NOMO-1 (cell line): ENCODE results near the gene ADCY6.

Experiments
- DNase-seq, 2 experiments: peaks; one replicate each; lab custom pipeline; 2025; ENCODE audit not compliant: unreplicated experiment in 2 of 2; lab: John Stamatoyannopoulos, UW

The ADCY6 gene

DNA sequence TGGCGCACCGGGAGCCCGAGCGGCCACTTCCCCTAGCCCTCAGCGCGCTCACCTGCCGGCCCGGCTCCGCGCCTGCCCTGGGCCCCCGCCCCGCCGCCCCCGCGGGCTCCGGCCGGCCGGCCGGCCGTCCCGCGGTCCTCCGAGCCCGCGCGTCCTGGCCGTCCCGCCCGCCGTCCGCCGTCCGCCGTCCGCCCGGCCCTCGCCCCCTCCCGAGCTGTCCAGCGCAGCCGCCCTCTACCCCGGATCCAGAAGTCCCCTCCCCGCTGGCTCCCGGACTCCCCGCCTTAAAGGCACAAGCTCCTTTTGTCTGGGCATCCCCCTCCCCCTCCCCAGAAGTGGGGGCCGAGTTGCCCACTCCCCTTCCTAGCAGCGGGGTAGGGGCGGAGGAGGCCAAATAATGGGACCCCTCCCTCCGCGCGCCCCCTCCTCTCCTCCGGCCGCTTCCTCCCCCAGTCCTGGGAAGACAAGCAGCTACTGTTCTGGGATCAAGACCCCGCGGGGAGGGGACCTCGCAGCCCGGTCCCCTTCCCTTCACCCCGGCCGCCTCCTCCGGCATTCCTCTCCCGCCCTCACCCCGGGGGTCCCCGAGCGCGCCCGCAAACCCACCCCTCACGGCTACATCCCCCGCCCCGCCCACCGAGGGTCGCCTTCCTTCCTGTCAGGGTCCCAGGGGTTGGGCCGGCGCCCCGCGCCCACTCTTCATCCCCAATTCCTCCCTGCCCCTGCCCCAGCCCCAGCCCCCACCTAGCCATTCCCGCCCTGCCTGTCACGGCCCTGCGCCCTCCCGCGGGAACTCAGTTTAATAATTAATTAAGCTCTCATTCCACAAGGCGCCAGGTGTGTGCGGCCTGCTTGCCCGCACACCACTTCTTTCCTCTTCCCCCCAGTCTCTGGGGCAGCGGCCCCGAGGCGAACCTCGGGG is at the start of gene ADCY6:
TSS of gene ADCY6 (minus strand) at position 236 of the 922 bp plus-strand sequence. CDS start 5,655 bp downstream, outside the sequence.
- peak in 1 of 2 experiments; percentile 14 for DNase-seq

DNA sequence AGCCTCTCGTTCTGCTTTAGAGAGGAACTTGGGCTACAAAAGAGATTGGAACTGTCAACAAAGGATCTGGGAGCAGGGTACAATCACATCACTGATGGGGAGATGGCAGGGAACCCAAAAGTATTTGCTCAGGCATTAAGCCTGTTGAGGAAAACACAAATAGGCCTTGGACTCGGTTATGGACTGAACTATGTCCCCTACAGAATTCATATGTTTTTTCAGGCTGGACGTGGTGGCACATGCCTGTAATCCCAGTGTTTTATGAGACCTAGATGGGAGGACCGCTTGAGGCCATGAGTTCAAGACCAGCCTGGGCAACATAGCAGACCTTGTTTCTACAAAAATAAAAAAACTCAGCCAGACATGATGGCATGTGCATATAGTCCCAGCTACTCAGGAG is 49.2 kb upstream of the ADCY6 start:
- DNase-seq = no peak

- no peak for DNase-seq
Observed at GRCh38 chr12:48832321-48833060, 43.6 kb upstream of the ADCY6 start.

DNA sequence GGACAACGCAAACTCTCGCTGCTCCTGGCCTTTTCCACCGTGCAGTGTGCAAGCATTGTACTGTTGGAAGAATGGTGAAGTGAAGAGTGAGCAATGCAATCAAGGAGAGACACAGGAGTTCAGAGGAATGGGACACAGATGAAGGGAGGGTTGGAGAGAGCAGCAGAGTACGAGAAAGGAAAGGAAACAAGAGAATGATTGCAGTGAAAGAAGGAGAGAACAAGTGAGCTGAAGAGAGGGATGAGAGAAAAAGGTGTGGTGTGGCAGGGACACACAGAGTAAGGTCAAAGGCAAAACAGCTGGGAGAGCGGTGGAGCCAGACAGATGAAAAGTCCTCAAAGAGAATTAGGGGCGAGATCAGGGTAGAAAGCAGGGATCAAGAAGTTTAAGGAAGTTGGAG is 42.4 kb upstream of the ADCY6 start:
- no peak for DNase-seq

GRCh38 chr12:48828841-48829575 is 40.1 kb upstream of the ADCY6 start:
- DNase-seq = no peak

DNA sequence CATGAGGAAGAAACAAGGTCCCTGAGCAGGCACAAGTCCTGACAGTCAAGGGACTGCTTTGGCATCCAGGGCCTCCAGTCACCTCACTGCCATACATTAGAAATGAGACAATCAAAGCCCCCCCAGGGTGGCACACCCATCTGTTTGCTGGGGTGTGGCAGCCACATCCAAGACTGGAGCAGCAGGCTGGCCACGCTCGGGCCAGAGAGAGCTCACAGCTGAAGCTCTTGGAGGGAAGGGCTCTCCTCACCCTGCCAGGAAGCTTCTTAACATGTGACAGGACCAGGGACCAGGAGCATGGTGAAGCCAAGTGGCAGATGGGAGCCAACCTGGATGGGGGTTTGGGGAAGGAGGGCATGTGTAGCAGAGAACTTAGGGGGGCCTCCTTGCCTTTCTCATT is 39.4 kb upstream of the ADCY6 start:
- DNase-seq = no peak

DNA sequence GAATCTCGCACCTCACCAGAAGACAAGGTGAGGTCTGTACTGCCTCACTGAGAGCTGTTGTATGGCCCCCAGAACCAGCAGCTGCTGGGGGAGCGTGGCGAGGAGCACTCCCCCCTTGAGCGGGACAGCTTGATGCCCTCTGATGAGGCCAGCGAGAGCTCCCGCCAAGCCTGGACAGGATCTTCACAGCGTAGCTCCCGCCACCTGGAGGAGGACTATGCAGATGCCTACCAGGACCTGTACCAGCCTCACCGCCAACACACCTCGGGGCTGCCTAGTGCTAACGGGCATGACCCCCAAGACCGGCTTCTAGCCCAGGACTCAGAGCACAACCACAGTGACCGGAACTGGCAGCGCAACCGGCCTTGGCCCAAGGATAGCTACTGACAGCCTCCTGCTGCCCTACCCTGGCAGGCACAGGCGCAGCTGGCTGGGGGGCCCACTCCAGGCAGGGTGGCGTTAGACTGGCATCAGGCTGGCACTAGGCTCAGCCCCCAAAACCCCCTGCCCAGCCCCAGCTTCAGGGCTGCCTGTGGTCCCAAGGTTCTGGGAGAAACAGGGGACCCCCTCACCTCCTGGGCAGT is 38.7 kb upstream of the ADCY6 start:
- no peak for DNase-seq

- DNase-seq = no peak
Observed at GRCh38 chr12:48827026-48827425, 38.1 kb upstream of the ADCY6 start.

DNA sequence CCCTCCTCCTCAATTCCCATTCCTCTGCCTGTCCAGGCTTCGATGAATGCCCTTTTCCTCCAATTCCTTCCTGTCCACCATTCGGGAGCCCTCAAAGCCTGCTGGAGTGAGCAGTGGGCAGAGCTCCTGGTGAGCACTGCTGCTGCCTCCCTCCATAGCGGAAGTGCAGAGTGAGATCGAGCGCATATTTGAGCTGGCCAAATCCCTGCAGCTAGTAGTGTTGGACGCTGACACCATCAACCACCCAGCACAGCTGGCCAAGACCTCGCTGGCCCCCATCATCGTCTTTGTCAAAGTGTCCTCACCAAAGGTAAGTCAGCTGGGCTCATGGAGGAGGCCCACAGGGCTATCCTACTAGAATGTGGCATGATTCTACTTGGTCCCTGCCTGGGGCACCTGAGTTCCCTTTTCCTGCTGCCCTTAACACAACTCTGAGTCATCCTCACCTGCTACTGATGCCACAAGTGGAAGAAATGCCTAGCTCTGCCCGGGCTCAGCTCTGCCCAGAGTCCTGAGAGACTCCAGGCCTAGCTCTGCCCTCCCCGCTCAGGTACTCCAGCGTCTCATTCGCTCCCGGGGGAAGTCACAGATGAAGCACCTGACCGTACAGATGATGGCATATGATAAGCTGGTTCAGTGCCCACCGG is 37.4 kb upstream of the ADCY6 start:
- DNase-seq = no peak

GRCh38 chr12:48824905-48825304 is 36.0 kb upstream of the ADCY6 start:
- DNase-seq = no peak

DNA sequence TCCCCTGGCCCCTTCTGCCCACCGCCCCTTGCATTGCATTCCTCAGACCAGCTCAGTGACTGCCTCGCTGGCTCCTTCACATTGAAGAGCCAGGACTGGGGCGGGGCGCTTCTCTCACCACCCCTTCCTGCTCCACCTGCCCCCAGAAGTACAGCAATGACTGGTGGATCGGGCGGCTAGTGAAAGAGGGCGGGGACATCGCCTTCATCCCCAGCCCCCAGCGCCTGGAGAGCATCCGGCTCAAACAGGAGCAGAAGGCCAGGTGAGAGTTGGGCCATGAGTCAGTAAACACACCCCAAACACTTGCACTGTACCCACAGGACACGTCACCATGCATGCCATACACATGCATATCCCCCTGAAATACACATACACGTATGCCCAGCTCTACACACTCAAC is 35.2 kb upstream of the ADCY6 start:
- DNase-seq = no peak

DNA sequence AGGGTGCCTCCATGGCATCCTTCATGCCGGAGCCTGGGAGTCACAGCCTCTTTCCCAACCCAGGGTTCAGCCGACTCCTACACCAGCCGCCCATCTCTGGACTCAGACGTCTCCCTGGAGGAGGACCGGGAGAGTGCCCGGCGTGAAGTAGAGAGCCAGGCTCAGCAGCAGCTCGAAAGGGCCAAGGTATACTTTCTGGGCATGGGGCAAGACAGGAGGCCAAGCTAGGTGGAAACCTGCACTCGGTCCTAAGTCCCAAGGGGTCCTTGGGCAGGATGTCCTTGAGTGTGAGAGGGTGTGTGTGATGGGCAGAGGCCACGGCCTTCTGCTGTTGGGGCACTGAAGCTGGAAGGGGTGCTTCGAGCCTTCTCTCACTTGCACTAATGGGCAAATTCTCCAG is 34.4 kb upstream of the ADCY6 start:
- no peak for DNase-seq

- no peak for DNase-seq
Observed at GRCh38 chr12:48822711-48823110, 33.8 kb upstream of the ADCY6 start.

GRCh38 chr12:48822139-48822538 is 33.2 kb upstream of the ADCY6 start:
- DNase-seq = no peak

DNA sequence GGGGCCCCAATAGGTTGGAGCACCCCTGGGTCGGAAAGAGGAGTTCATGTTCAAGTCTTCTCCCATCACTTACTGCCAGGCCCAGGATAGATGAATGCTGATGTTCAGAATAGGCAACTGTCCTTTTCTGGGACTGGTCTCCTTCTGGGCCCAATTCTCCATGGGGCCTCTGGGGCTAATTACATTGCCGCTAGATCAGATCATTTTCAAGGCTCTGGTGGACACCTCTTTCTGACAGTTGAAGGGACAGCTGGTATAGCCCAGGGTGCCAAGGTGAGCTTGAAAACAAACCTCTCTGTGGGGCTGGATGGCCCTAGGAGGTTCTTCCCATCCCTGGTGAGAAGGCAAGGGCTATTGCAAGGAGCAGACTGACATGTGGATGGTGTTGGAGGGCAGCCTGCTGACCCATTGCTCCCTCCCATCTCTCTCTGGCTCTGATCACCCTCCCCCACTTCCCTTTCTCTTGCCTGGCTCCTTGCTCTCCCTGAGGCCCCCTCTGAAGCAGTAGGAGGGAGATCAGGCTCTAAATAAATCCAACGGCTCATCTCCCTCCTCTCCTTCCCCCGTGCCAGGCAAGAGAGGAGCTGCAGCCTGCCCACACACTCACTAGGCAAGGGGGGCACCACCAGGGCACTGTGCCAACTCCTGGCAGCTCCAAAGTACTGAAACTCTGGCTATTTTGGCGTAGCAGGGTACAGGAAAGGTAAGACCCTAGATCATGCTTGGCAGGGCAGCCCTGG is 31.3 kb upstream of the ADCY6 start:
- no peak for DNase-seq

GRCh38 chr12:48818831-48819590 is 30.1 kb upstream of the ADCY6 start:
- DNase-seq = no peak

DNA sequence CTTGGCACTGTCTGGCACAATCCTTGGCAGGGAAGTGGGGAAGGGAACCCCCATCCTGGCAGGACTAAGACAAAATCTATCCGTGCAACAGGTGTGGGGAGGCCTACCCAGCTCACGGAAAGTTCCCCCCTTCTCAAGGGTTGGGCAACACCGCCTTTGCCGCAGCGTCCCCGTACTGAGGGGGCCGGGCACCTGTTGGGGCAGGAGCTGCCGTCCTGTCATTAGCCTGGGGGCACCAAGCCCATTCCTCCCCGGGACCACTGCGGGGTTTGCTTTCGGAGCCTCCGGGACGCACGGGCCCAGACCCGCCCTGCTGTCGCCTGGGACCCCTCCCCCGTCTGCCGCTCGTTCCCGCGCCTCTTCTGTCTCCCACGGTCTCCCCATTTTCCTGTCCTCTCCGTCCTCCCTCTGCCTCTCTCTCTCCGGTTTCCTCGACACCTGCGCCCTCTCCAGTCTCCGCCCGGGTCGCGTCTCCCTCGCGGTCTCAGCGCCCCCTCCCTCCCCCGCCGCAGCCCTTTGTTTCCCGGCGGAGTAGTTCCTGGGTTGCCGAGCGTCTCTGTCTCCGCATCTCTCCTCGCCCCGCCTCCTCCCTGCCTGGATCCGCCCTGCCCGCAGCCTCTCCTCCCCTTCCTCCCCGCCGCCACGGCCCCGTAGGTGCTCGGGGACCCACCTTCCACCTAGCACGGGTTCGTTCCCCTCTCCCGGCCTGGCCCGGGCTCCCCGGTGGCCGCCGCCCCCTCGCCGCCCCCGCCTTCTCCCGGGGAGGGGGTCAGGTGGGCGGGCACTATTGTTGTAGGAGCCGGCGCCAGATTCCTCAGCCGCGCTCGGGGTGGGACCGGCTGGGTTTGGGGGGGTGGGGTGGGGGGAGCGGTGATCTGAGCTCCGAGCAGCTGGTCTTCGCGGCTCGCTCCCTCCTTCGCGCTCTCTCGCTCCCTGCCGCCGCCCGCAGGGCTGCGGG is 29.3 kb upstream of the ADCY6 start, which contains the start of gene CACNB3:
TSS of gene CACNB3 (plus strand) at position 624 of the 958 bp plus-strand sequence. CDS start 434 bp downstream, outside the sequence.
- DNase-seq = peak; percentile 21 to 34
